Cardiac muscle cell (in vitro differentiated cells and primary cell): ENCODE measurements around the gene BID. TPM values are rescaled to one million over a fixed set of nuclear protein-coding genes. Genes with fewer than 3 reads are reported as not detected.

ENCODE experiments used
- DNase-seq, 2 donors: peaks; one replicate each; pipeline versions ENCODE4 v3.0.0 to v3.0.0-alpha.2; 2010 to 2017; ENCODE audit warnings: low read depth in 1 of 2, low spot score in 1 of 2
- H3K27ac ChIP-seq: fragments of 200-600 bp; sonication (generic); 2 replicates; pipeline ENCODE4 v1.5.1; 2016
- H3K27me3 ChIP-seq: fragments of 200-600 bp; sonication (generic); 2 replicates; pipeline ENCODE4 v1.6.0; 2016; ENCODE audit warnings: control low read depth
- H3K36me3 ChIP-seq: fragments of 200-600 bp; sonication (generic); 2 replicates; pipeline ENCODE4 v1.5.1; 2016; ENCODE audit warnings: control low read depth
- H3K4me1 ChIP-seq: fragments of 200-600 bp; sonication (generic); 2 replicates; pipeline ENCODE4 v1.8.1; 2017; ENCODE audit warnings: low read depth, mild to moderate bottlenecking, mixed run types
- H3K4me3 ChIP-seq: fragments of 200-600 bp; sonication (generic); 2 replicates; pipeline ENCODE4 v1.5.1; 2016; ENCODE audit warnings: mild to moderate bottlenecking
- H3K9me3 ChIP-seq: fragments of 200-600 bp; sonication (generic); 2 replicates; pipeline ENCODE4 v1.5.1; 2017; ENCODE audit warnings: low read depth, mild to moderate bottlenecking, control low read depth
- polyA plus RNA-seq: library from polyadenylated mRNA; unstranded; fragments of >200 nt; fragmentation: Nextera tagmentation; extraction: Ambion mirVana; gene quantifications from 2 replicates; pipeline ENCODE4 v1.2.1, GENCODE V29; 2016
- total RNA-seq: library from RNA; depleted of rRNA; stranded (reverse); fragments of >200 nt; gene quantifications from 2 replicates; pipeline ENCODE4 v1.2.3, GENCODE V29; 2016
- TF ChIP-seq, protein P1 (sequence below): IDR thresholded peaks from 2 replicates; pipeline ENCODE4 v1.5.1; 2012; ENCODE audit warnings: low read depth, mild to moderate bottlenecking, low read length

The BID gene
- total and polyA plus RNA-seq, 2 experiments from 2014 or later, result 30.8 to 57.7 TPM

DNA sequence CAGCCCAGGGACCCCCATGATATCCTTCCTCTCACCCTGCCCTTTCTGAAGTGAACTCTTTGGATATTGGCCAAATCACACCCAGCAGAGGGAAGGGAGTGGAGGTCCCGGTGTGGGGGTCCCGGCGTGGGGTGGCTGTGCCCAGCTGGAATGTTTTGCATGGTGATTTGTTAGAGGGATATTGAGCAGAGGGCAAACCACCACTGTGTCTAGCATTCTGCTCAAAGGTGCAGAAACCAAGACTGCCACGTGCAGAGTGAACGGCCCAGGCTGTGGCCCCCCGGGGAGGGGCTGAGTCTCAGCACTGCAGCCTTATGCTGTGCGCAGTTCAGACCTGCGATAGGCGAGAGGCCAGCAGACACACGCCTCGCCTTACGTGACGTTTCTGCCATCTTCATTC lies 7.9 kb upstream of the BID start:
- Histone ChIP-seq H3K9me3 (no peaks in the 10 kb centered on the region), H3K27ac (no peak overlapping the region), H3K27me3 (no peaks in the 10 kb centered on the region), H3K4me1 (peaks cover 10% of the 10 kb centered on the region), H3K36me3 (no peaks in the 10 kb centered on the region), H3K4me3 (no peak overlapping the region)
- TF ChIP-seq, protein P1, sequence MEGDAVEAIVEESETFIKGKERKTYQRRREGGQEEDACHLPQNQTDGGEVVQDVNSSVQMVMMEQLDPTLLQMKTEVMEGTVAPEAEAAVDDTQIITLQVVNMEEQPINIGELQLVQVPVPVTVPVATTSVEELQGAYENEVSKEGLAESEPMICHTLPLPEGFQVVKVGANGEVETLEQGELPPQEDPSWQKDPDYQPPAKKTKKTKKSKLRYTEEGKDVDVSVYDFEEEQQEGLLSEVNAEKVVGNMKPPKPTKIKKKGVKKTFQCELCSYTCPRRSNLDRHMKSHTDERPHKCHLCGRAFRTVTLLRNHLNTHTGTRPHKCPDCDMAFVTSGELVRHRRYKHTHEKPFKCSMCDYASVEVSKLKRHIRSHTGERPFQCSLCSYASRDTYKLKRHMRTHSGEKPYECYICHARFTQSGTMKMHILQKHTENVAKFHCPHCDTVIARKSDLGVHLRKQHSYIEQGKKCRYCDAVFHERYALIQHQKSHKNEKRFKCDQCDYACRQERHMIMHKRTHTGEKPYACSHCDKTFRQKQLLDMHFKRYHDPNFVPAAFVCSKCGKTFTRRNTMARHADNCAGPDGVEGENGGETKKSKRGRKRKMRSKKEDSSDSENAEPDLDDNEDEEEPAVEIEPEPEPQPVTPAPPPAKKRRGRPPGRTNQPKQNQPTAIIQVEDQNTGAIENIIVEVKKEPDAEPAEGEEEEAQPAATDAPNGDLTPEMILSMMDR, result no peak
- no peak for DNase-seq

DNA sequence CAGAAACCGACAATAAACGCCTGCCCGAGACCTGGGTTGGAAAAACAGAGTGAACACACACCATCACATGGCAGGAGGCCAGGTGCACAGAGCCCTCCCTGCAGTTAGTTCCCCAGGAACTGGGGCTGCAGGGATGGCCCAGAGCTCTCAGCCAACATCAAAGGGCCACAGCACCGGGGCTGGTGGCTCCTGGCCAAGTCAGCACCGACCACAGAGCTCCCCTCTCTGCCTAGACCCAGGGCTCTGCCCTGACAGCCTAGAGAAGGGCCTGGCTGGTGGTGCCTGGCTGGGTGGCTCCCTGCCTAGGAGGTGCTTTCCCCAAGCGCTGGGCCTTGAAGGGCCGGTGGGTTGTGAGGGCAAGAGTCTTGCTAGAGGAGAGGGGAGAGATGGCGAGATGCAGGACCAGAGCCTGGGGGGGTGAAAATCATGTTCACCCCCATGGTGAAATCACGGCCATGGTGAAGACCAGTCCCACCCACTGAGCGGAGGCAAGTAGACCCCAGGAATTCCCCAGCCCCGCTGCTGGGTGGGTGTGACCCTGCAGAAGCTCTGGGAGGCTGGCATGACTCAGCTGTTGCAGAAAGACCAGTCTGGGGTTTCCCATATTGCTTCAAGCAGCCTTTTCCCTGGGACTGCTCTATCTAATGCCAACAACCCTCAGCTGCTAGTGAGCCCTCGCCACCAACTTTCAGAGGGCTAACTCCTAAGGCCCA lies 7.2 kb upstream of the BID start:
- no peak overlapping the region for H3K27ac ChIP-seq
- no peaks in the 10 kb centered on the region for H3K9me3 ChIP-seq
- DNase-seq, result peak in 1 of 2 donors; percentile 89

DNA sequence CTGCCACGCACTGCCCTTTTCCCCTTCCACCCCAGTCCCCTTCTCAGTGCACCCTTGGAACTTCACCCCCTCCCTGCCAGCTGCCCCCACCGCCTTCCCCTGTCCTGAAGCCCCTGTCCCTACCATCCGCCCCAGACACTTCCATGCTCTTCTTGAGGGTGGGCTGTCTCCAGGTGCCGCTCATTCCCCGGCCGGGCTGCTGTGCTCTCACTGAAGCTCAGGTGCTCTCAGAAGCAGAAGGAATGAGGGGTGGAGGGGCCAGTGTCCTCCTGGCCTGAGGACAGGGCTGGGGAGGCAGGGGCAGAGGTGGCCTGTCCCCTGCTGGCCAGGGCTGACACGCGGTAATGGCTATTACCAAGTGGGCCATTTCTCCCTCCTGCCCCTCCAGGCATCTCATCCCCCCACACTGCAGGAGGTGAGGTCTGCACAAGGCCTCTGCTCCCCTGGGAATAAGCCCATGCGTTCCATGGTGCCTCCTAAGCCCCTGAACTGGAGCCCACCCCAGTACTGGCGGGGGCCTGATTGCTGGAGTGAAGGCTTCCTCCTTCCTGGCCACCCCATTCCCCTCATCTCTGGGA lies 6.6 kb upstream of the BID start:
- no peak overlapping the region for H3K27ac ChIP-seq

More for the DNA sequence above, 7.2 kb upstream of the BID start:
- Histone ChIP-seq H3K27me3 (no peaks in the 10 kb centered on the region), H3K36me3 (no peaks in the 10 kb centered on the region), H3K4me1 (peaks cover 5% of the 10 kb centered on the region), H3K4me3 (no peak overlapping the region)
- TF ChIP-seq, protein P1, result no peak

DNA sequence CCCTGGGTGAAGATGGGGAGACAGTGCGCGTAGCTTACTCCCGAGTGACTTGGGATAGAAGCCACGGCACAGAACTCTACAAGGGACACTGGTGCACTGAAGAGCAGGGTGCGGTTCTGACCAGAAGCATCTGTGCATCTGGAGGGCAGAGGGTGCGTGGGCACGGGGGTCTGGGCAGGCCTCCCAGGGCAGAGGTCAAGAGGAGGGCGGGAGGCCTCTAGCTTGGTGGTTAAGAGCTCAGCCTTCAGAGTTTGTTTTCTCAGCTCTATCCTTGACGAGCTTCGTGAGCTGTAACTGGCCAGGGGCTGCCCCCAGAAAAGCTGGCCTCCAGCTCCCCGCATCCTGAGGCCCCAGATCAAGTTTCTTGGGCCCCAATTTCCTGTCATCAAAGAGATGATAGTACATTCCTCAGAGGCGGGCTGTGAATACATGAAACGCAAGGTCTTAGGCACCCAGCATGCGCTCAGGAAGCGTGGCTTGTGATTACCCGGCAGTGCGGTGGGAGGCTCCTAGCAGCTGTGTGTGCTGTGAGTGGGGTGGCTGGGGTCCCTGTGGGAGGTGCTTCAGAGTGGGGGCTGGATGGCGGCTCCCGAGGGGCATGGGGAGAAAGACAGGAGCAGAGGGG lies 6.0 kb upstream of the BID start:
- Histone ChIP-seq H3K4me3 (no peak overlapping the region), H3K9me3 (no peaks in the 10 kb centered on the region), H3K4me1 (peaks cover 4% of the 10 kb centered on the region)

More for the DNA sequence above, 6.6 kb upstream of the BID start:
- no peaks in the 10 kb centered on the region for H3K36me3 ChIP-seq
- no peak for DNase-seq
- no peaks in the 10 kb centered on the region for H3K9me3 ChIP-seq
- TF ChIP-seq, protein P1, result no peak
- H3K27me3 ChIP-seq, result no peaks in the 10 kb centered on the region
- H3K4me3 ChIP-seq, result no peak overlapping the region
- peaks cover 4% of the 10 kb centered on the region for H3K4me1 ChIP-seq

DNA sequence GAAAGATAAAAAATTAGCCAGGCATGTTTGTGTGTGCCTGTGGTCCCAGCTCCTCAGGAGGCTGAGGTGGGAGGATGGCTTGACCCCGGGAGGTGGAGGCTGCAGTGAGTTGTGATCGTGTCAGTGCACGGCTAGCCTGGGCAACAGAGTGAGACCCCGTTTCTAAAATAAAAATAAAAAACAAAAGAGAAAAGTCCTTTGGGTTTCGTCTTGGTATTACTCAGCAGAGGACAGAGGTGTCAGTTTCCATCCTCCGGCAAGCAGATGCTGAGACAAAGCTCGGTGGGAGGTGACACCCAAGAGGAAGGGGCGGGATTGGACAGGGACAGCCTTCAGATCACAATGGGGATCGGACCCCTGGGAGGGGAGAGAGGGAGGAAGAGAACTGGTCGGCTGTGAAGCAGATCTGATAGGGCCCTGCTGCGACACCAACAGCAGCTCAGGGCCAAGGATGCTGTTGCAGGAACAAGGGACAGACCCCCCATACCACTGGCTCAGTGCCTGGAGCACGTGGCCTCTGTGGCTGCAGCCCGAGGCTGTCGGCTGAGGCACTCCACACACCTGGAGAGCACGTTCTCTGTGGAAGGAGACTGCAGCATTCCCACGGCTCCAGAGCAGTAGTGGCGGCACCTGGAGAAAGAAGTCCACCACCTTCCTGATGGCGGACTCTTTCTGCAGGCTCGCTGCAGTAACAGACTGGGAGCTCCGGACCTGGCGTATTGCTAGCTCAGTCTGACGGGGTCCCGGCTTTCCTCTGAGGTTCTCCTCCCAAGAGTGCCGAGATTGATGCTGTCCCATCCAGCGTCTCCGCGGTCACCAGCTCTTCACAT lies 5.2 kb upstream of the BID start:
- H3K27ac ChIP-seq, result no peak overlapping the region

More for the DNA sequence above, 6.0 kb upstream of the BID start:
- Histone ChIP-seq H3K27me3 (no peaks in the 10 kb centered on the region), H3K36me3 (no peaks in the 10 kb centered on the region), H3K27ac (no peak overlapping the region)
- DNase-seq, result no peak
- TF ChIP-seq, protein P1, result no peak

More for the DNA sequence above, 5.2 kb upstream of the BID start:
- no peak for DNase-seq
- Histone ChIP-seq H3K36me3 (no peaks in the 10 kb centered on the region), H3K9me3 (no peaks in the 10 kb centered on the region), H3K27me3 (no peaks in the 10 kb centered on the region), H3K4me1 (peaks cover 4% of the 10 kb centered on the region), H3K4me3 (no peak overlapping the region)
- TF ChIP-seq, protein P1, result no peak
